A549 (cell line): ENCODE results near the gene GUK1. TPM values are rescaled to one million over a fixed set of nuclear protein-coding genes. Genes with fewer than 3 reads are reported as not detected.
A peak's percentile ranks its signal among the peaks of the same experiment; 100 is the strongest.

Source experiments
- ATAC-seq, 2 experiments: fragments of 200-7000 bp in 1 of 2; fragments of >200 bp in 1 of 2; cut with Nextera tagmentation in 1 of 2; cut with Tn5 transposase in 1 of 2; 3 replicates each; pipeline versions ENCODE4 v1.8.0 to v1.9.1; 2018 to 2020; ENCODE audit warnings: mild to moderate bottlenecking in 1 of 2, moderate library complexity in 1 of 2
- CTCF ChIA-PET: fragments of 300-600 bp; sonication (Branson Sonifier 250); formaldehyde crosslinking; extraction: SDS; loops from one replicate; lab custom pipeline; 2021; ENCODE audit warnings: antibody characterized with exemption, inconsistent platforms; lab: Yijun Ruan, JAX
- POLR2A ChIA-PET: fragments of 350-600 bp; formaldehyde crosslinking; extraction: SDS; loops from one replicate; lab custom pipeline; 2021; ENCODE audit warnings: antibody characterized with exemption, inconsistent platforms; lab: Yijun Ruan, JAX
- DNase-seq, 2 experiments: peaks; one replicate each; pipeline versions ENCODE4 v3.0.0 to v3.0.0-alpha.2; 2011 to 2016; ENCODE audit warnings: low read depth in 1 of 2, low spot score in 1 of 2
- FAIRE-seq: peaks from 2 replicates; lab custom pipeline; 2011; peaks lifted over from hg19 to GRCh38; lab: Jason Lieb, UNC
- H3K27ac ChIP-seq, 2 experiments: fragments of >200 bp; sonication (Bioruptor Twin); formaldehyde crosslinking; 3 replicates each; pipeline ENCODE4 v1.5.1; 2016 to 2017
- H3K4me1 ChIP-seq: fragments of >200 bp; sonication (Bioruptor Twin); formaldehyde crosslinking; 3 replicates; pipeline ENCODE4 v1.6.1; 2016
- H3K4me2 ChIP-seq: fragments of >200 bp; sonication (Bioruptor Twin); formaldehyde crosslinking; 3 replicates; pipeline ENCODE4 v1.6.1; 2016
- H3K4me3 ChIP-seq: fragments of >200 bp; sonication (Bioruptor Twin); formaldehyde crosslinking; 3 replicates; pipeline ENCODE4 v1.5.1; 2016
- H3K9me3 ChIP-seq: fragments of >200 bp; sonication (Bioruptor Twin); formaldehyde crosslinking; 3 replicates; pipeline ENCODE4 v1.6.1; 2016
- BHLHE40 ChIP-seq: IDR thresholded peaks from 2 replicates; pipeline ENCODE4 v1.6.1; 2012; ENCODE audit warnings: low read depth, low read length, inconsistent platforms
- CBX2 ChIP-seq: fragments of 200-600 bp; sonication (generic); IDR thresholded peaks from 2 replicates; pipeline ENCODE4 v1.6.1; 2016; ENCODE audit warnings: low read depth, mild to moderate bottlenecking, borderline replicate concordance
- CBX8 ChIP-seq: fragments of 200-600 bp; sonication (generic); IDR thresholded peaks from 2 replicates; pipeline ENCODE4 v1.6.1; 2016
- CHD2 ChIP-seq: fragments of 150-350 bp; IDR thresholded peaks from 2 replicates; pipeline ENCODE4 v1.6.1; 2014; ENCODE audit warnings: low read length; ENCODE audit not compliant: partially characterized antibody
- EHMT2 ChIP-seq: fragments of 200-600 bp; sonication (generic); IDR thresholded peaks from 2 replicates; pipeline ENCODE4 v1.6.1; 2016; ENCODE audit warnings: antibody characterized with exemption, low read depth, mild to moderate bottlenecking, moderate library complexity
- EP300 ChIP-seq, 2 experiments: fragments of >200 bp; sonication (Bioruptor Twin); formaldehyde crosslinking; IDR thresholded peaks; 2 replicates in 1 of 2; 3 replicates in 1 of 2; pipeline ENCODE4 v1.6.1; 2016 to 2017
- ESRRA ChIP-seq: fragments of 150-350 bp; IDR thresholded peaks from 2 replicates; pipeline ENCODE4 v1.6.1; 2014; ENCODE audit warnings: mild to moderate bottlenecking, low read length, borderline replicate concordance
- FOSB ChIP-seq: fragments of 250-450 bp; sonication (Bioruptor Pico); IDR thresholded peaks from 2 replicates; pipeline ENCODE4 v1.5.0; 2020; ENCODE audit warnings: mild to moderate bottlenecking, moderate library complexity
- FOSL2 ChIP-seq, 2 experiments: fragments of 450-650 bp in 1 of 2; fragments of >200 bp in 1 of 2; sonication (Bioruptor Twin) in 1 of 2; formaldehyde crosslinking; IDR thresholded peaks; 2 replicates each; pipeline versions ENCODE4 v1.5.0 to v1.6.1; 2016 to 2020; ENCODE audit warnings: mild to moderate bottlenecking in 1 of 2, moderate library complexity in 1 of 2
- FOXS1 ChIP-seq: fragments of 250-450 bp; sonication (Bioruptor Pico); IDR thresholded peaks from 2 replicates; pipeline ENCODE4 v1.5.0; 2020; ENCODE audit warnings: mild to moderate bottlenecking, moderate library complexity
- GATA3 ChIP-seq: IDR thresholded peaks from 2 replicates; pipeline ENCODE4 v1.6.1; 2012; ENCODE audit warnings: borderline replicate concordance
- JUNB ChIP-seq: fragments of >200 bp; sonication (Bioruptor Twin); formaldehyde crosslinking; IDR thresholded peaks from 2 replicates; pipeline ENCODE4 v1.6.1; 2016
- KDM5A ChIP-seq: fragments of 200-600 bp; sonication (generic); IDR thresholded peaks from 2 replicates; pipeline ENCODE4 v1.6.1; 2016; ENCODE audit warnings: antibody characterized with exemption, mild to moderate bottlenecking
- MAFK ChIP-seq: fragments of 450-650 bp; IDR thresholded peaks from 2 replicates; pipeline ENCODE4 v1.6.1; 2014; ENCODE audit not compliant: partially characterized antibody
- MAZ ChIP-seq: fragments of 150-350 bp; IDR thresholded peaks from 2 replicates; pipeline ENCODE4 v1.6.1; 2014; ENCODE audit warnings: antibody characterized with exemption, low read depth, low read length, borderline replicate concordance
- MYC ChIP-seq: IDR thresholded peaks from 2 replicates; pipeline ENCODE4 v1.6.1; 2012; ENCODE audit warnings: mild to moderate bottlenecking, inconsistent platforms, low read length, improper control_type of control experiment, borderline replicate concordance
- RFX5 ChIP-seq: fragments of 450-650 bp; IDR thresholded peaks from 2 replicates; pipeline ENCODE4 v1.7.1; 2014; ENCODE audit warnings: antibody characterized with exemption, mild to moderate bottlenecking, moderate library complexity
- SMC3 ChIP-seq: fragments of >200 bp; sonication (Bioruptor Twin); formaldehyde crosslinking; IDR thresholded peaks from 3 replicates; pipeline ENCODE4 v1.6.1; 2018; ENCODE audit warnings: inconsistent platforms
- TP53 ChIP-seq: fragments of 250-450 bp; sonication (Bioruptor Pico); IDR thresholded peaks from 2 replicates; pipeline ENCODE4 v1.5.0; 2021; ENCODE audit warnings: mild to moderate bottlenecking, moderate library complexity
- ZC3H11A ChIP-seq: fragments of 450-650 bp; IDR thresholded peaks from 2 replicates; pipeline ENCODE4 v1.6.1; 2014; ENCODE audit warnings: antibody characterized with exemption, mild to moderate bottlenecking
- ZFP36 ChIP-seq: fragments of 450-650 bp; IDR thresholded peaks from 2 replicates; pipeline ENCODE4 v1.6.1; 2014; ENCODE audit warnings: borderline replicate concordance; ENCODE audit not compliant: partially characterized antibody
- WGBS: methylation state at CpG from one replicate; pipeline ENCODE4 v1.1.6; 2017; ENCODE audit errors: missing lambda C conversion rate; 5-methylcytosine and 5-hydroxymethylcytosine counted together
- polyA plus RNA-seq, 4 experiments: library from polyadenylated mRNA; depleted of rRNA in 3 of 4; stranded (reverse); fragments of >200 nt; fragmentation: RNase III in 1 of 4; extraction: RNeasy Plus Mini Kit Qiagen cat#74134 plus additional on column Dnase treatment in 1 of 4; gene quantifications; 2 replicates in 3 of 4; 3 replicates in 1 of 4; pipeline ENCODE4 v1.2.3, GENCODE V29; 2011 to 2017
- TF ChIP-seq, protein P1 (sequence below): fragments of >200 bp; sonication (Bioruptor Twin); formaldehyde crosslinking; IDR thresholded peaks from 3 replicates; pipeline ENCODE4 v1.6.1; 2016
- TF ChIP-seq, protein P2 (sequence below): fragments of >200 bp; sonication (Bioruptor Twin); formaldehyde crosslinking; IDR thresholded peaks from 3 replicates; pipeline ENCODE4 v1.5.1; 2016
- TF ChIP-seq, protein P3 (sequence below): fragments of 250-450 bp; sonication (Bioruptor Pico); IDR thresholded peaks from 2 replicates; pipeline ENCODE4 v1.5.0; 2021; ENCODE audit warnings: mild to moderate bottlenecking, moderate library complexity, borderline replicate concordance
- TF ChIP-seq, protein P4 (sequence below): IDR thresholded peaks from 2 replicates; pipeline ENCODE4 v1.6.1; 2012

The GUK1 gene
- polyA plus RNA-seq, 2 of the 4 experiments (the other 2 are of a cell fraction): 88.9 to 106 TPM

DNA sequence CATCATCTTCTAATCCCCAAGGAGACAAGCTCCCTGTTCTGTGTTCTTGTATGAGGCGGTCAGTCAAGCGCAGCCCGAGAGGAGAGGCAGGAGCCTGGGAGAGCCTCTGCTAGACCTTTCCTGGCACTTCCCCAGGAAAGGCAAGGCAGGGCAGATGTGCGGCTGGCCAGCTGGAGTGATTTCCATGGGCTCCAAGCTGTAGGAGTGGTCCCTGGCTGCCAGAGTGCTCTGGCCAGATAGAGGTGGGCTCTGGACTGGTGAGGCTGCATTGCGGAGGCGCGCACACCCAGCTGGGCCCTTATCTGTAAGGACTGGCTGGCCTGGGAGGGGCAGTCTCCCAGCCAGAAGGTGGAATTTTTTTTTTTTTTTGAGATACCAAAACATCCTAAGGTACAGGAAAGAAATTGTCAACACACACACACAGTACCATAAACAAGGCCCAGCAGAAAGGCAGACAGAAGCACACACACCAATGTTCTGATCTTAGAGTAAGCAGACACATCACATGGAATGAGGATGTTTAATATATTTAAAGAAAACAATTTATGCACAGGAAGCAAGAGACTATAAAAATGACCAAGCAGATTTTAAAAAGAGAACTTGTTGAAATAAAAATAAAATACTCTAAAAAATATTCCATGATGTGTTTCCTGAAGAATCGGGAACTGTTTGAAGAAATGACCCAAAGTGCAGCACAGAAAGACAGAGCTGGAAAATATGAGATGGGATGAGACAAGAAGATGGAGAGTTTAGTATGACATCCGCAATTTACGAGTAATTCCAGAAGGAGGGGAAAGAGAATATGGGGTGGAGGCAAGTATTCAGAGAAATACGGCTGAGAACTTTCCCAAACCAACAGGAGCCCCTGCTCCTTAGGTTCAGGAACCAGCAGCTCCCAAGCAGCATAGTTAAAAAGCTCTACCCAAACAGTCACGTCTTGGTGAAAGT is 38.9 kb downstream of the GUK1 start:
- H3K4me2 ChIP-seq: no peak overlapping the region
- ChIA-PET POLR2A (no interaction called here), CTCF (interaction anchor here (2.0 to 3.9 kb wide), 4 partner anchors 10 to 180 kb away, joined by 5 to 19 read pairs (median 9); partner anchors contain the start of gene IBA57)
- TF ChIP-seq CHD2 (no peak), GATA3 (no peak), EHMT2 (no peak), FOSL2 (IDR thresholded peaks at IDR 0.05) (no peak), FOSL2 (CRISPR knock-in tag; IDR thresholded peaks at IDR 0.05) (no peak), JUNB (no peak), RFX5 (no peak), FOSB (CRISPR knock-in tag) (no peak), MYC (no peak)
- H3K4me3 ChIP-seq: no peak overlapping the region
- H3K4me1 ChIP-seq: no peaks in the 10 kb centered on the region
- DNase-seq: no peak
- no peak for FAIRE-seq
- H3K27ac ChIP-seq: no peak overlapping the region
- 88% methylated on average over 12 of the region's 12 CpGs for WGBS
- no peak for ATAC-seq
- H3K9me3 ChIP-seq: no peaks in the 10 kb centered on the region

DNA sequence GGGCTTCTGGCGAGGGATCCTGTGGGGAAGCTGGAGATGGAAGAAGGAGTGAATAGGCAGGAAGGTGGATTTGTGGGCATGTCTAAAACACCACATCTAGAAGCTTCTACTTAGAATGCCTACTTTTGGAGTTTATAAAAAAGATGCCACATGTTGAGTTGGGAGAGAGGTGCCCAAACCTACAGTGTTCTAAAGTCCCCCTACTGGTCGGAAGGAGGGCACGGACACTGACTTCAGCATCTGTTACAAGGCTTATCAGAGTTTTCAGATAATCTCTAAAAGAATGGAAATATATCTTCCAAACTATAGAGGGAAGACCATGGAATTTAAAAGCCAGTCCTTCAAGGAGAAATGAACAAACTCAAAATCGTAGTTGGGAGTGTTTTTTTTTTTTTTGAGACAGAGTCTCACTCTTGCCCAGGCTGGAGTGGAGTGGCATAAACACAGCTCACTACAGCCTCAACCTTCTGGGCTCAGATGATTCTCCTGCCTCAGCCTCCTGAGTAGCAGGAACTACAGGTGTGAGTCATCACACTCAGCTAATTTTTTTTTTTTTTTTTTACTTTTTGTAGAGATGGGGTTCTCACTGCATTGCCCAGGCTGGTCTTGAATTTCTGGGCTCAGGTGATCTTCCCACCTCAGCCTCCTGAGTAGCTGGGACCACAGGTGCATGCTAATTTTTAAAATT is 40.3 kb downstream of the GUK1 start:
- FAIRE-seq (no peak), DNase-seq (peak in 1 of 2 experiments; percentile 43), ATAC-seq (peak; percentile 52 to 70; a peak in 5 of 6 replicates)
- Histone ChIP-seq H3K4me3 (no peak overlapping the region), H3K4me1 (no peaks in the 10 kb centered on the region), H3K27ac (no peak overlapping the region), H3K4me2 (no peak overlapping the region), H3K9me3 (no peaks in the 10 kb centered on the region)
- 73% methylated on average over 4 of the region's 4 CpGs for WGBS
- POLR2A ChIA-PET: no interaction called here
- CTCF ChIA-PET: interaction anchor here (0.7 to 3.9 kb wide), 7 partner anchors 9 to 181 kb away, joined by 3 to 19 read pairs (median 5); partner anchors contain the start of gene IBA57
- TF ChIP-seq, protein P1, sequence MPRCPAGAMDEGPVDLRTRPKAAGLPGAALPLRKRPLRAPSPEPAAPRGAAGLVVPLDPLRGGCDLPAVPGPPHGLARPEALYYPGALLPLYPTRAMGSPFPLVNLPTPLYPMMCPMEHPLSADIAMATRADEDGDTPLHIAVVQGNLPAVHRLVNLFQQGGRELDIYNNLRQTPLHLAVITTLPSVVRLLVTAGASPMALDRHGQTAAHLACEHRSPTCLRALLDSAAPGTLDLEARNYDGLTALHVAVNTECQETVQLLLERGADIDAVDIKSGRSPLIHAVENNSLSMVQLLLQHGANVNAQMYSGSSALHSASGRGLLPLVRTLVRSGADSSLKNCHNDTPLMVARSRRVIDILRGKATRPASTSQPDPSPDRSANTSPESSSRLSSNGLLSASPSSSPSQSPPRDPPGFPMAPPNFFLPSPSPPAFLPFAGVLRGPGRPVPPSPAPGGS: no peak
- TF ChIP-seq FOSL2 (IDR thresholded peaks at IDR 0.05): no peak
- TF ChIP-seq FOSL2 (CRISPR knock-in tag; IDR thresholded peaks at IDR 0.05): 0 out of 2 replicates have a peak, but pooled peaks have one; percentile 13
- no peak for TF ChIP-seq MAFK
- TF ChIP-seq, protein P2, sequence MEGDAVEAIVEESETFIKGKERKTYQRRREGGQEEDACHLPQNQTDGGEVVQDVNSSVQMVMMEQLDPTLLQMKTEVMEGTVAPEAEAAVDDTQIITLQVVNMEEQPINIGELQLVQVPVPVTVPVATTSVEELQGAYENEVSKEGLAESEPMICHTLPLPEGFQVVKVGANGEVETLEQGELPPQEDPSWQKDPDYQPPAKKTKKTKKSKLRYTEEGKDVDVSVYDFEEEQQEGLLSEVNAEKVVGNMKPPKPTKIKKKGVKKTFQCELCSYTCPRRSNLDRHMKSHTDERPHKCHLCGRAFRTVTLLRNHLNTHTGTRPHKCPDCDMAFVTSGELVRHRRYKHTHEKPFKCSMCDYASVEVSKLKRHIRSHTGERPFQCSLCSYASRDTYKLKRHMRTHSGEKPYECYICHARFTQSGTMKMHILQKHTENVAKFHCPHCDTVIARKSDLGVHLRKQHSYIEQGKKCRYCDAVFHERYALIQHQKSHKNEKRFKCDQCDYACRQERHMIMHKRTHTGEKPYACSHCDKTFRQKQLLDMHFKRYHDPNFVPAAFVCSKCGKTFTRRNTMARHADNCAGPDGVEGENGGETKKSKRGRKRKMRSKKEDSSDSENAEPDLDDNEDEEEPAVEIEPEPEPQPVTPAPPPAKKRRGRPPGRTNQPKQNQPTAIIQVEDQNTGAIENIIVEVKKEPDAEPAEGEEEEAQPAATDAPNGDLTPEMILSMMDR: peak; percentile 23; the same call in 1 of the 3 replicates

DNA sequence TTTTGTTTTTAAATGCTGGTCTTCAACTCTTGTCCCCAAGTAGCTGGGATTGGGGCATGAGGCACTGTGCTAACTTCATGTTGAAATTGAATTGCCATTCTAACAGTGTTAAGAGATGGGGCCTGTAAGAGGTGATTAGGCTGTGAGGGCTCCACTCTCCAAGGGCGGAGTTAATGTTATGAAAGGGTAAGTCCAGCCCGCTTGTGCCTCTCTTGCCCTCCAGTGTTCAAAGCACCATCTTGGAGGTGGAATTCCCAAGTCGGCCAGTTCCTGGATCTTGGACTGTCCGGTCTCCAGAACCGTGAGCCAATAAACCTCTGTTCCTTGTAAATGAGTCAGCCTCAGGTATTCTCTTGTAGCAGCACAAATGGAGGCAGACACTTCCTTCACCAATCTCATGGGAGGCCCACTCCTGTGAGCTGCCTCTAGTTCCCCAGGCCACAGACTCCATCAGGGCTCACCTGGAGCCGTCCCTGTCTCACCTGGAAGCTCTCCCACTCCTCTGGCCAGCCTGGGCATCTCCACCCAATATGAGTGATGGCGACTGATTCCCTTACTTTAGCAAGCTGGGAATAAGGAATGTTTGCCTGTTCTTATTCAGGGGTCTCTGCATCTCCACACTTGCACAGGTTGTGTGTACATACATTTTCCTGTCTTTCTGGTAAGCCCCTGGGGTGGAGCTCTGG is 41.0 kb downstream of the GUK1 start:
- Histone ChIP-seq H3K27ac (no peak overlapping the region), H3K9me3 (no peaks in the 10 kb centered on the region), H3K4me2 (no peak overlapping the region), H3K4me3 (no peak overlapping the region), H3K4me1 (no peaks in the 10 kb centered on the region)
- 94% methylated on average over 7 of the region's 7 CpGs for WGBS
- ATAC-seq (no peak), DNase-seq (no peak), FAIRE-seq (no peak)
- ChIA-PET CTCF (interaction anchor here (1.1 to 2.0 kb wide), 4 partner anchors 15 to 182 kb away, joined by 4 to 8 read pairs (median 5); partner anchors contain the start of gene IBA57), POLR2A (no interaction called here)
- TF ChIP-seq FOXS1 (CRISPR knock-in tag) (no peak), CBX2 (no peak), SMC3 (no peak), EHMT2 (no peak), TP53 (no peak), CBX8 (no peak), MAZ (no peak), KDM5A (no peak), ZFP36 (no peak), ZC3H11A (no peak), ESRRA (no peak), EP300 (IDR thresholded peaks at IDR 0.05) (no peak), BHLHE40 (no peak)
- TF ChIP-seq, protein P3, sequence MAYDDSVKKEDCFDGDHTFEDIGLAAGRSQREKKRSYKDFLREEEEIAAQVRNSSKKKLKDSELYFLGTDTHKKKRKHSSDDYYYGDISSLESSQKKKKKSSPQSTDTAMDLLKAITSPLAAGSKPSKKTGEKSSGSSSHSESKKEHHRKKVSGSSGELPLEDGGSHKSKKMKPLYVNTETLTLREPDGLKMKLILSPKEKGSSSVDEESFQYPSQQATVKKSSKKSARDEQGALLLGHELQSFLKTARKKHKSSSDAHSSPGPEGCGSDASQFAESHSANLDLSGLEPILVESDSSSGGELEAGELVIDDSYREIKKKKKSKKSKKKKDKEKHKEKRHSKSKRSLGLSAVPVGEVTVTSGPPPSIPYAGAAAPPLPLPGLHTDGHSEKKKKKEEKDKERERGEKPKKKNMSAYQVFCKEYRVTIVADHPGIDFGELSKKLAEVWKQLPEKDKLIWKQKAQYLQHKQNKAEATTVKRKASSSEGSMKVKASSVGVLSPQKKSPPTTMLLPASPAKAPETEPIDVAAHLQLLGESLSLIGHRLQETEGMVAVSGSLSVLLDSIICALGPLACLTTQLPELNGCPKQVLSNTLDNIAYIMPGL (CRISPR knock-in tag): no peak
- TF ChIP-seq, protein P4, sequence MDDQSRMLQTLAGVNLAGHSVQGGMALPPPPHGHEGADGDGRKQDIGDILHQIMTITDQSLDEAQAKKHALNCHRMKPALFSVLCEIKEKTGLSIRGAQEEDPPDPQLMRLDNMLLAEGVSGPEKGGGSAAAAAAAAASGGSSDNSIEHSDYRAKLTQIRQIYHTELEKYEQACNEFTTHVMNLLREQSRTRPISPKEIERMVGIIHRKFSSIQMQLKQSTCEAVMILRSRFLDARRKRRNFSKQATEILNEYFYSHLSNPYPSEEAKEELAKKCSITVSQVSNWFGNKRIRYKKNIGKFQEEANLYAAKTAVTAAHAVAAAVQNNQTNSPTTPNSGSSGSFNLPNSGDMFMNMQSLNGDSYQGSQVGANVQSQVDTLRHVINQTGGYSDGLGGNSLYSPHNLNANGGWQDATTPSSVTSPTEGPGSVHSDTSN: no peak
